ENCODE results near the gene TBC1D23. TPM values are rescaled to one million over a fixed set of nuclear protein-coding genes. Genes with fewer than 3 reads are reported as not detected.

TBC1D23 gene
- total RNA-seq, 1 experiment from 2014 or later: 68.0 TPM

DNA sequence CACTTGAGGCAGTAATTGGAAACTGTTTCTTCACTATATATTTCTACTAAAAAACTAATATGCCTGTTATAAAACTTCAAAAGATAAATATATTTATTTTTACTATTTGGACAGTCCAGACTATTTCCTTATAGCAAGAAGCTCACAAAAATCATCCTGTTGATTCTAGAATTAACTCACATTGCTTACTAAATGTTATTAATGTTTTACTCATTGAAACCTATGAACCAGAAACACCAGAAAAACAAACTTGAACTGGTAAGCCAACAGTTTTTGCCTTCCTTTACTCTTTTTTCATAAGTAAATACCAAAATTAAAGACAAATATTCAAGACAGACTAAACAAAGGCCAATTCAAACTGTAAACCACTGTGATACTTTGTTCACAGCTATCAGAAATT lies 113.7 kb downstream of the TBC1D23 start:
- Histone ChIP-seq H3K27ac (no peak overlapping the region), H3K9me3 (ENCODE audit: insufficient read depth, low read depth) (no peaks in the 10 kb centered on the region), H2AFZ (no peak overlapping the region), H3K4me1 (replicated peaks; ENCODE audit: insufficient read depth) (no peaks in the 10 kb centered on the region), H3K4me3 (no peak overlapping the region), H3K9me2 (ENCODE audit: insufficient read depth) (no peaks in the 10 kb centered on the region), H3K27me3 (ENCODE audit: insufficient read depth, low read depth) (no peaks in the 10 kb centered on the region), H3K4me2 (no peak overlapping the region), H3K36me3 (ENCODE audit: low read depth) (peaks cover 73% of the 10 kb centered on the region), H3F3A (ENCODE audit: insufficient read depth, low read depth) (peaks cover 1% of the 10 kb centered on the region; the same call in 1 of the 2 replicates), H3K79me2 (ENCODE audit: low read depth) (no peaks in the 10 kb centered on the region), H4K20me1 (ENCODE audit: insufficient read depth) (peaks cover 17% of the 10 kb centered on the region; the same call in 1 of the 2 replicates)
- no TSS peak for BruUV-seq (replicated peaks)
- intact Hi-C loops (cut with micrococcal nuclease; ENCODE audit: unreplicated experiment): loop anchor here (10.0 kb wide), 1 partner anchor 360 kb away; no protein-coding TSS in a partner anchor
- TF ChIP-seq EZH2 (IDR thresholded peaks at IDR 0.05; ENCODE audit: low read depth): no peak
- no peak for TF ChIP-seq CTCF (conservative IDR thresholded peaks at IDR 0.05)
- POLR2A ChIA-PET (ENCODE audit: unreplicated experiment): interaction anchor here (0.7 kb wide), 1 partner anchor 27 kb away, joined by 6 read pairs; the partner anchor contains the start of gene LNP1
- CTCF ChIA-PET: interaction anchor here (0.7 kb wide), 1 partner anchor 19 kb away, joined by 3 read pairs; no protein-coding TSS in a partner anchor
- DNase-seq: no peak

Other genes with a start within 250 kb of the TBC1D23 start
- gene FILIP1L, start 146.5 kb upstream of the TBC1D23 start, total RNA-seq (2021): 12.0 and 16.8 TPM in 2 replicates
- gene NIT2, start 73.8 kb downstream of the TBC1D23 start, total RNA-seq (2021): 91.0 and 115 TPM in 2 replicates
- gene TOMM70, start 140.1 kb downstream of the TBC1D23 start, total RNA-seq (2021): 63.7 and 65.2 TPM in 2 replicates
- gene LNP1, start 140.5 kb downstream of the TBC1D23 start, total RNA-seq (2021): 4.8 TPM in 2 replicates
- gene TMEM45A, start 231.6 kb downstream of the TBC1D23 start, total RNA-seq (2021): 21.6 and 31.1 TPM in 2 replicates

Data from PC-9 (cell line).